Measurements from ENCODE around the gene METTL24. TPM values are rescaled to one million over a fixed set of nuclear protein-coding genes. Genes with fewer than 3 reads are reported as not detected.

Gene METTL24
- total and polyA plus RNA-seq, 10 of the 15 experiments (the other 5 are each of a cell fraction or from before 2014, with no cell fraction given), result 0.20 TPM; not detected in 9

DNA sequence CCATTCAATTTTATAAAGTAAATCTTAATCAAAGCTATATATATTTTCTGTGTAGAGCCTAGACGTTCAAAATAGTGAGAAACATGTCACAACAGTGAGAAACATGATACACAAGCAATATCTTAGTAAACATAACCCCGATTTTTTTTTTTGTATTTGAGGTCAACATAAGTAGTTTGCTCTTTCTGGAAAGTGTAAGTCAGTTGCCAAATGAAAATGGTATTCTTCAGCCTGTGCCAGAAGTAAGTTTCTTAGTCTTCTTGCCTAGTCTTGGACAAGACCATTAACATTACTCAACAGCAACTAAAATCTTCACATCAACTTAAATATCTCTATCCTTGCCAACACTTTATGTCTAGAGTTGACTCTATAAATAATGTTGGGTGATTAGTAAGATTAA is 59.7 kb downstream of the METTL24 start (continued):
- TF ChIP-seq SP1 (IDR thresholded peaks at IDR 0.05; ENCODE audit: low read depth, low read length) (no peak), SIX5 (IDR thresholded peaks at IDR 0.05; ENCODE audit: low read depth, low read length, severe bottlenecking) (no peak), YY1 (IDR thresholded peaks at IDR 0.05; ENCODE audit: low read depth, low read length) (no peak), RBBP5 (conservative IDR thresholded peaks at IDR 0.05) (no peak)
- TF ChIP-seq, protein P1, sequence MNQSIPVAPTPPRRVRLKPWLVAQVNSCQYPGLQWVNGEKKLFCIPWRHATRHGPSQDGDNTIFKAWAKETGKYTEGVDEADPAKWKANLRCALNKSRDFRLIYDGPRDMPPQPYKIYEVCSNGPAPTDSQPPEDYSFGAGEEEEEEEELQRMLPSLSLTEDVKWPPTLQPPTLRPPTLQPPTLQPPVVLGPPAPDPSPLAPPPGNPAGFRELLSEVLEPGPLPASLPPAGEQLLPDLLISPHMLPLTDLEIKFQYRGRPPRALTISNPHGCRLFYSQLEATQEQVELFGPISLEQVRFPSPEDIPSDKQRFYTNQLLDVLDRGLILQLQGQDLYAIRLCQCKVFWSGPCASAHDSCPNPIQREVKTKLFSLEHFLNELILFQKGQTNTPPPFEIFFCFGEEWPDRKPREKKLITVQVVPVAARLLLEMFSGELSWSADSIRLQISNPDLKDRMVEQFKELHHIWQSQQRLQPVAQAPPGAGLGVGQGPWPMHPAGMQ (IDR thresholded peaks at IDR 0.05; ENCODE audit: borderline replicate concordance), result no peak

DNA sequence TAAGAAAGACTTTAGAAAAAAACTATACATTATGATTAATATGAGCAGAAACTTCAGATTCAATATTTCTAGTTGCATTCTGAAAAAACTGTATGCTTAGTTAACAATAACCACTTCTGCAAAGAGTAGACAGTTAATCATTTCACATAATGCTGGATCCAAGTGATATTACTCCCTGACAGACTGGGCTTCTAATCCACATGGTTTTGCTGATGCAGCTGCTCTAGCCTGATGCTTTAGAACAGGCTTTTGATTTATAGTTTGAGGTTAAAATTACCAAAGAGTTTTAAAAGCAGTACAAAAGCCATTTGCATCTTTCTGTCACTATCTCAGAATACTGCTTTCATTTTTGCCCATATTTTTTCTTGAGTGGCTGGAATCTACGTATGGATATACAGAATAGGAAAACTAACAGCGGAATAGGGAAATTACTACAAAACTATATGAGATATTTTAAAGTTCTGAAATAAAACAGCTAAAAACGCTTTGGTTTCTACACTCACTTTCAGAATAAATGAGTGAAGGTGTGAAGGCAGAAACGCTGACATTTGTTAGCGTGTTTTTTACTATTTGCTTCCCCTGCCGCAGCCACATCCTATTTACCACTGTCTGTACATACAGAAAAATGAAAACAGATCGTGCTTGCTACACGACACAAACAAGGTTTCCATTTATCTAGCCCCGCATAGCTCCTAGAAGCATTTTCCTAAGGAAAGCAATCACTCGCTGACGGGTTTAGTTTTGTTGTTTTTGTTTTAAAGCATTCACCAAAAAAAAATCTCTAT is 61.7 kb downstream of the METTL24 start:
- Histone ChIP-seq H2AFZ (ENCODE audit: control insufficient read depth, low read depth, low read length) (no peak overlapping the region), H3K27me3 (replicated peaks in 1 of 2; ENCODE audit: control insufficient read depth in 2 of 2, insufficient read depth in 2 of 2, low read length in 1 of 2) (no peaks in the 10 kb centered on the region; a peak in 1 of 4 replicates), H3K79me2 (ENCODE audit: control insufficient read depth, insufficient read depth, low read length) (no peaks in the 10 kb centered on the region), H3K36me3 (ENCODE audit: control insufficient read depth in 2 of 2, insufficient read depth in 2 of 2, low read length in 1 of 2) (no peaks in the 10 kb centered on the region), H3K9ac (ENCODE audit: control insufficient read depth, insufficient read depth, low read length) (no peak overlapping the region), H4K20me1 (ENCODE audit: control insufficient read depth, insufficient read depth) (no peaks in the 10 kb centered on the region), H3K4me3 (no peak overlapping the region), H3K4me1 (ENCODE audit: control insufficient read depth, insufficient read depth, low read length) (no peaks in the 10 kb centered on the region), H3K4me2 (ENCODE audit: control insufficient read depth, insufficient read depth) (no peak overlapping the region), H3K27ac (ENCODE audit: control insufficient read depth, insufficient read depth) (no peak overlapping the region), H3K9me3 (replicated peaks; ENCODE audit: control insufficient read depth, insufficient read depth, low read length) (no peaks in the 10 kb centered on the region)
- no peak for FAIRE-seq
- SMC1A ChIA-PET (ENCODE audit: uncharacterized antibody, unreplicated experiment), result interaction anchor here (0.7 to 1.4 kb wide), 3 partner anchors 17 to 63 kb away, joined by 3 to 6 read pairs (median 3); no protein-coding TSS in a partner anchor
- WGBS (ENCODE audit: insufficient coverage, insufficient replicate concordance, low lambda C conversion rate, missing lambda C conversion rate), result 32% methylated on average over 11 of the region's 11 CpGs
- no peak for DNase-seq (ENCODE audit: low read depth, low spot score)
- no TSS peak for BruUV-seq (replicated peaks)
- no peak for TF ChIP-seq PAX8 (IDR thresholded peaks at IDR 0.05)
- TF ChIP-seq JUND (IDR thresholded peaks at IDR 0.05; ENCODE audit: low read depth, low read length), result no peak
- no peak for TF ChIP-seq CHD2 (IDR thresholded peaks at IDR 0.05; ENCODE audit: borderline replicate concordance, low read depth, low read length)
- TF ChIP-seq, protein P2, sequence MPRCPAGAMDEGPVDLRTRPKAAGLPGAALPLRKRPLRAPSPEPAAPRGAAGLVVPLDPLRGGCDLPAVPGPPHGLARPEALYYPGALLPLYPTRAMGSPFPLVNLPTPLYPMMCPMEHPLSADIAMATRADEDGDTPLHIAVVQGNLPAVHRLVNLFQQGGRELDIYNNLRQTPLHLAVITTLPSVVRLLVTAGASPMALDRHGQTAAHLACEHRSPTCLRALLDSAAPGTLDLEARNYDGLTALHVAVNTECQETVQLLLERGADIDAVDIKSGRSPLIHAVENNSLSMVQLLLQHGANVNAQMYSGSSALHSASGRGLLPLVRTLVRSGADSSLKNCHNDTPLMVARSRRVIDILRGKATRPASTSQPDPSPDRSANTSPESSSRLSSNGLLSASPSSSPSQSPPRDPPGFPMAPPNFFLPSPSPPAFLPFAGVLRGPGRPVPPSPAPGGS (IDR thresholded peaks at IDR 0.05; ENCODE audit: borderline replicate concordance, insufficient read depth, low read depth, low read length, poor library complexity, severe bottlenecking), result no peak
- no peak for TF ChIP-seq BRCA1 (IDR thresholded peaks at IDR 0.05; ENCODE audit: low read depth, low read length)
- TF ChIP-seq FOS (IDR thresholded peaks at IDR 0.05; ENCODE audit: borderline replicate concordance, extremely low read depth, insufficient read length), result no peak
- intact Hi-C loops (cut with micrococcal nuclease; ENCODE audit: unreplicated experiment), result no loop called here
- no peak for ATAC-seq
- POLR2A ChIA-PET, result no interaction called here
- in situ Hi-C loops (cut with MboI), result no loop called here
- RAD21 ChIA-PET (ENCODE audit: unreplicated experiment), result interaction anchor here (0.8 kb wide), 1 partner anchor 118 kb away, joined by 4 read pairs; no protein-coding TSS in a partner anchor
- CTCF ChIA-PET, result interaction anchor here (1.0 to 1.5 kb wide), 2 partner anchors 22 to 119 kb away, joined by 3 read pairs; no protein-coding TSS in a partner anchor

Data from GM12878 (cell line).